ENCODE measurements around the gene SGCA. TPM values are rescaled to one million over a fixed set of nuclear protein-coding genes. Genes with fewer than 3 reads are reported as not detected.

Gene SGCA
- total and polyA plus RNA-seq, 2 of the 13 experiments (the other 11 are each of a cell fraction or from before 2014, with no cell fraction given), result not detected

- no peak for TF ChIP-seq IKZF5 (CRISPR knock-in tag; IDR thresholded peaks at IDR 0.05)
- no peak for TF ChIP-seq TBX3 (IDR thresholded peaks at IDR 0.05; ENCODE audit: borderline replicate concordance)
- no peak for TF ChIP-seq KDM6A (CRISPR knock-in tag; IDR thresholded peaks at IDR 0.05; ENCODE audit: low read depth)
- no peak for TF ChIP-seq PTBP1 (IDR thresholded peaks at IDR 0.05; ENCODE audit: low read depth, low read length, poor library complexity, severe bottlenecking)
- TF ChIP-seq AHDC1 (CRISPR knock-in tag; IDR thresholded peaks at IDR 0.05; ENCODE audit: borderline replicate concordance), result no peak
- TF ChIP-seq CTCF (CRISPR knock-in tag; IDR thresholded peaks at IDR 0.05), result no peak
- TF ChIP-seq KDM1A (CRISPR knock-in tag; IDR thresholded peaks at IDR 0.05), result no peak
- 0 out of 2 replicates have a peak, but pooled peaks have one; percentile 57 for TF ChIP-seq ZNF547 (CRISPR knock-in tag; IDR thresholded peaks at IDR 0.05)
- no peak for TF ChIP-seq RFXANK (CRISPR knock-in tag; IDR thresholded peaks at IDR 0.05)
- 0 out of 2 replicates have a peak, but pooled peaks have one; percentile 4 for TF ChIP-seq ZNF687 (CRISPR knock-in tag; IDR thresholded peaks at IDR 0.05)
- TF ChIP-seq HIVEP1 (CRISPR knock-in tag; IDR thresholded peaks at IDR 0.05), result no peak
- TF ChIP-seq ZBTB26 (CRISPR knock-in tag; IDR thresholded peaks at IDR 0.05; ENCODE audit: borderline replicate concordance), result no peak
- no peak for TF ChIP-seq ZBTB1 (CRISPR knock-in tag; IDR thresholded peaks at IDR 0.05; ENCODE audit: borderline replicate concordance)
Observed at GRCh38 chr17:50139185-50139783, 26.5 kb upstream of the SGCA start (continued).
